Upper lobe of left lung (tissue), 6 donors: ENCODE results near the gene BPIFB2. TPM values are rescaled to one million over a fixed set of nuclear protein-coding genes. Genes with fewer than 3 reads are reported as not detected.

ENCODE experiments used
- ATAC-seq, 2 donors: fragments of 200-7000 bp; cut with Tn5 transposase; one replicate each; pipeline ENCODE4 v1.9.1; 2022; ENCODE audit warnings: mild to moderate bottlenecking in 2 of 2, moderate library complexity in 2 of 2; ENCODE audit not compliant: low FRiP score in 2 of 2
- DNase-seq, 2 donors: peaks; one replicate each; pipeline ENCODE4 v3.0.0-alpha.2; 2019 to 2020
- H3K27ac ChIP-seq, 4 donors: fragments of 200-600 bp; sonication (generic); one replicate each; pipeline ENCODE4 v1.5.1; 2016 to 2019
- H3K27me3 ChIP-seq, 4 donors: fragments of 200-600 bp; sonication (generic); one replicate each; pipeline ENCODE4 v1.5.1; 2017 to 2019
- H3K36me3 ChIP-seq, 4 donors: fragments of 200-600 bp; sonication (generic); one replicate each; pipeline ENCODE4 v1.5.1; 2016 to 2019
- H3K4me1 ChIP-seq, 4 donors: fragments of 200-600 bp; sonication (generic); one replicate each; pipeline ENCODE4 v1.5.1; 2018 to 2019
- H3K4me3 ChIP-seq, 4 donors: fragments of 200-600 bp; sonication (generic); one replicate each; pipeline ENCODE4 v1.5.1; 2017 to 2019; ENCODE audit warnings: mild to moderate bottlenecking in 2 of 4, moderate library complexity in 1 of 4
- H3K9me3 ChIP-seq, 4 donors: fragments of 200-600 bp; sonication (generic); one replicate each; pipeline ENCODE4 v1.5.1; 2018 to 2019
- CTCF ChIP-seq, 6 experiments: fragments of 450-650 bp in 4 of 6; fragments of 200-600 bp in 2 of 6; sonication (generic) in 2 of 6; IDR thresholded peaks; one replicate each; pipeline ENCODE4 v1.5.1; 2016 to 2019; ENCODE audit warnings: antibody characterized with exemption in 6 of 6
- EP300 ChIP-seq, 4 donors: sonication (generic); formaldehyde crosslinking; IDR thresholded peaks; one replicate each; pipeline ENCODE4 v1.5.1; 2017; ENCODE audit warnings: antibody characterized with exemption in 4 of 4, control low read depth in 2 of 4
- POLR2A ChIP-seq, 4 donors: fragments of 450-650 bp; IDR thresholded peaks; one replicate each; pipeline ENCODE4 v1.5.1; 2016 to 2017; ENCODE audit warnings: antibody characterized with exemption in 4 of 4, mild to moderate bottlenecking in 2 of 4
- POLR2AphosphoS5 ChIP-seq, 2 donors: sonication (generic); formaldehyde crosslinking; IDR thresholded peaks; one replicate each; pipeline ENCODE4 v1.5.1; 2017; ENCODE audit warnings: antibody characterized with exemption in 2 of 2
- WGBS, 2 donors: methylation state at CpG; one replicate each; pipeline ENCODE4 v1.1.5; 2017 to 2018; 5-methylcytosine and 5-hydroxymethylcytosine counted together
- total RNA-seq, 6 donors: library from RNA; depleted of rRNA in 4 of 6; stranded (reverse); fragments of >200 nt in 4 of 6; gene quantifications; one replicate each; pipeline versions ENCODE4 v1.1.0 to v1.2.1, GENCODE V29; 2016 to 2021
- donor health status: DM: no; HTN: no; CAD: no; lungs with moderate emphysema.
- donor health status: DM: no; HTN: yes; CAD: no; lungs with severe emphysema.

BPIFB2 gene
- total RNA-seq, 6 donors from 2014 or later: 0.23 to 3.1 (median 0.27) TPM; not detected in 3

GRCh38 chr20:32995802-32996201 is 11.7 kb upstream of the BPIFB2 start:
- ATAC-seq (no peak), DNase-seq (no peak)
- Histone ChIP-seq H3K4me3 (no peak overlapping the region), H3K27me3 (no peaks in the 10 kb centered on the region), H3K27ac (no peak overlapping the region), H3K36me3 (no peaks in the 10 kb centered on the region), H3K9me3 (peaks cover 0 to 8% (median 7%) of the 10 kb centered on the region in 4 donors), H3K4me1 (no peaks in the 10 kb centered on the region)
- TF ChIP-seq POLR2A (IDR thresholded peaks at IDR 0.05) (no peak), CTCF (IDR thresholded peaks at IDR 0.05) (no peak), POLR2AphosphoS5 (IDR thresholded peaks at IDR 0.05) (no peak), EP300 (IDR thresholded peaks at IDR 0.05) (no peak)

GRCh38 chr20:32997431-32997830 is 10.1 kb upstream of the BPIFB2 start:
- DNase-seq: no peak
- no peak for ATAC-seq
- H3K9me3 ChIP-seq: peaks cover 0 to 8% (median 7%) of the 10 kb centered on the region in 4 donors
- no peak overlapping the region for H3K27ac ChIP-seq
- no peaks in the 10 kb centered on the region for H3K36me3 ChIP-seq
- TF ChIP-seq POLR2A (IDR thresholded peaks at IDR 0.05) (no peak), EP300 (IDR thresholded peaks at IDR 0.05) (no peak), POLR2AphosphoS5 (IDR thresholded peaks at IDR 0.05) (no peak), CTCF (IDR thresholded peaks at IDR 0.05) (no peak)
- 72 to 82% methylated on average over 2 of the region's 2 CpGs for WGBS, 2 donors
- H3K4me3 ChIP-seq: no peak overlapping the region
- H3K27me3 ChIP-seq: no peaks in the 10 kb centered on the region
- no peaks in the 10 kb centered on the region for H3K4me1 ChIP-seq

GRCh38 chr20:32999603-33000250 is 7.8 kb upstream of the BPIFB2 start:
- Histone ChIP-seq H3K4me3 (no peak overlapping the region), H3K27ac (no peak overlapping the region), H3K27me3 (no peaks in the 10 kb centered on the region), H3K4me1 (no peaks in the 10 kb centered on the region), H3K36me3 (no peaks in the 10 kb centered on the region), H3K9me3 (peaks cover 0 to 8% (median 6%) of the 10 kb centered on the region in 4 donors)
- ATAC-seq: peak in 1 of 2 donors; percentile 41
- 58 to 59% methylated on average over 9 of the region's 9 CpGs for WGBS, 2 donors
- no peak for DNase-seq
- TF ChIP-seq POLR2AphosphoS5 (IDR thresholded peaks at IDR 0.05) (no peak), POLR2A (IDR thresholded peaks at IDR 0.05) (no peak), CTCF (IDR thresholded peaks at IDR 0.05) (no peak), EP300 (IDR thresholded peaks at IDR 0.05) (no peak)

GRCh38 chr20:33000802-33001466 is 6.6 kb upstream of the BPIFB2 start:
- Histone ChIP-seq H3K27me3 (no peaks in the 10 kb centered on the region), H3K4me3 (no peak overlapping the region), H3K4me1 (no peaks in the 10 kb centered on the region), H3K36me3 (no peaks in the 10 kb centered on the region), H3K27ac (no peak overlapping the region), H3K9me3 (peaks cover 0 to 3% (median 0%) of the 10 kb centered on the region in 4 donors)
- WGBS, 2 donors: 61 to 70% methylated on average over 9 of the region's 9 CpGs
- ATAC-seq (no peak), DNase-seq (no peak)
- no peak for TF ChIP-seq CTCF (IDR thresholded peaks at IDR 0.05)
- no peak for TF ChIP-seq EP300 (IDR thresholded peaks at IDR 0.05)
- TF ChIP-seq POLR2A (IDR thresholded peaks at IDR 0.05): no peak
- no peak for TF ChIP-seq POLR2AphosphoS5 (IDR thresholded peaks at IDR 0.05)
